Keratinocyte (primary cell): ENCODE measurements around the gene ADAM12. TPM values are rescaled to one million over a fixed set of nuclear protein-coding genes. Genes with fewer than 3 reads are reported as not detected.

ENCODE experiments used
- DNase-seq: peaks from one replicate; pipeline ENCODE4 v3.0.0-alpha.2; 2011; ENCODE audit warnings: low read depth, missing footprints, low spot score
- FAIRE-seq: peaks from 2 replicates; lab custom pipeline; 2011; peaks lifted over from hg19 to GRCh38; lab: Jason Lieb, UNC
- H2AFZ ChIP-seq: 2 replicates; pipeline ENCODE4 v1.6.0; 2012; ENCODE audit warnings: low read length, control low read depth, inconsistent platforms; ENCODE audit not compliant: control insufficient read depth
- H3K27ac ChIP-seq: 2 replicates; pipeline ENCODE4 v1.5.1; 2011; ENCODE audit warnings: low read length; ENCODE audit not compliant: control insufficient read depth, insufficient read depth
- H3K27me3 ChIP-seq: 3 replicates; pipeline ENCODE4 v1.6.0; 2011; ENCODE audit warnings: low read length; ENCODE audit not compliant: control insufficient read depth, insufficient read depth; ENCODE audit errors: extremely low read depth
- H3K36me3 ChIP-seq, 2 experiments: 2 replicates in 1 of 2; 3 replicates in 1 of 2; pipeline ENCODE4 v1.5.1; 2011; ENCODE audit warnings: low read length in 2 of 2, mild to moderate bottlenecking in 1 of 2; ENCODE audit not compliant: control insufficient read depth in 2 of 2, insufficient read depth in 2 of 2; ENCODE audit errors: extremely low read depth in 1 of 2
- H3K4me1 ChIP-seq: 3 replicates; pipeline ENCODE4 v1.5.1; 2011; ENCODE audit warnings: low read length; ENCODE audit not compliant: control insufficient read depth, insufficient read depth; ENCODE audit errors: extremely low read depth
- H3K4me2 ChIP-seq: 3 replicates; pipeline ENCODE4 v1.6.0; 2011; ENCODE audit warnings: low read depth, low read length; ENCODE audit not compliant: control insufficient read depth, insufficient read depth; ENCODE audit errors: extremely low read depth
- H3K4me3 ChIP-seq, 3 experiments: fragments of 200-600 bp in 1 of 3; sonication (generic) in 1 of 3; 2 replicates in 2 of 3; 3 replicates in 1 of 3; pipeline ENCODE4 v1.5.1; 2011 to 2016; ENCODE audit warnings: low read length in 3 of 3, mild to moderate bottlenecking in 3 of 3, control low read depth in 2 of 3, inconsistent platforms in 1 of 3, low read depth in 1 of 3, mixed read lengths in 1 of 3, mixed run types in 1 of 3, moderate library complexity in 1 of 3; ENCODE audit not compliant: control insufficient read depth in 2 of 3, insufficient read depth in 2 of 3; ENCODE audit errors: extremely low read depth in 1 of 3
- H3K79me2 ChIP-seq: 2 replicates; pipeline ENCODE4 v1.6.0; 2012; ENCODE audit warnings: low read length; ENCODE audit not compliant: control insufficient read depth, insufficient read depth
- H3K9ac ChIP-seq: 3 replicates; pipeline ENCODE4 v1.6.0; 2011; ENCODE audit warnings: low read length; ENCODE audit not compliant: control insufficient read depth, insufficient read depth; ENCODE audit errors: extremely low read depth
- H3K9me1 ChIP-seq: 3 replicates; pipeline ENCODE4 v1.6.0; 2011; ENCODE audit warnings: low read length; ENCODE audit not compliant: control insufficient read depth, insufficient read depth; ENCODE audit errors: extremely low read depth
- H3K9me3 ChIP-seq: 2 replicates; pipeline ENCODE4 v1.5.1; 2012; ENCODE audit warnings: low read depth, low read length; ENCODE audit not compliant: control insufficient read depth
- H4K20me1 ChIP-seq: 3 replicates; pipeline ENCODE4 v1.6.0; 2011; ENCODE audit warnings: low read length; ENCODE audit not compliant: control insufficient read depth, insufficient read depth; ENCODE audit errors: extremely low read depth
- CTCF ChIP-seq, 3 experiments: IDR thresholded peaks in 1 of 3; conservative IDR thresholded peaks in 1 of 3; optimal IDR thresholded peaks in 1 of 3; 2 replicates in 2 of 3; 3 replicates in 1 of 3; pipeline versions ENCODE3 to v1.5.1; 2011; ENCODE audit warnings: low read length in 3 of 3, mild to moderate bottlenecking in 3 of 3, moderate library complexity in 2 of 3, control low read depth in 1 of 3, inconsistent platforms in 1 of 3; ENCODE audit not compliant: insufficient read depth in 2 of 3; ENCODE audit errors: extremely low read depth in 1 of 3
- EZH2 ChIP-seq: IDR thresholded peaks from one replicate; pipeline ENCODE4 v1.6.1; 2012; ENCODE audit warnings: inconsistent platforms, mild to moderate bottlenecking, low read length, moderate library complexity
- dilution Hi-C: fragments of 300-500 bp; cut with MboI; formaldehyde crosslinking; loops from one replicate; pipeline ENCODE4 v1.7.0; 2020; ENCODE audit warnings: low sequenced_read_pairs; ENCODE audit not compliant: extremely low pct_ligation_motif_present
- polyA plus RNA-seq, 5 experiments: library from polyadenylated mRNA; depleted of rRNA in 3 of 5; stranded (reverse) in 3 of 5; stranded (forward) in 1 of 5; unstranded in 1 of 5; fragments of >200 nt; gene quantifications; 1 replicate in 1 of 5; 2 replicates in 3 of 5; 3 replicates in 1 of 5; pipeline versions ENCODE4 v1.2.1 to v1.2.3, GENCODE V29; 2011 to 2012; ENCODE audit warnings: missing spikeins in 2 of 5, low read depth in 1 of 5, low replicate concordance in 1 of 5

ADAM12 gene
- polyA plus RNA-seq, 1 donor (not counting 4 experiments of a cell fraction or from before 2014, with no cell fraction given) = 0.07 TPM

- Histone ChIP-seq H4K20me1 (no peaks in the 10 kb centered on the region), H3K9ac (no peak overlapping the region), H3K4me1 (peaks cover 8% of the 10 kb centered on the region), H3K36me3 (no peaks in the 10 kb centered on the region), H3K27me3 (no peaks in the 10 kb centered on the region), H3K27ac (peak overlapping the region; percentile 30), H3K9me3 (no peaks in the 10 kb centered on the region), H3K9me1 (no peaks in the 10 kb centered on the region), H3K4me3 (no peak overlapping the region), H2AFZ (no peak overlapping the region), H3K4me2 (peak overlapping the region; percentile 9), H3K79me2 (no peaks in the 10 kb centered on the region)
- dilution Hi-C loops = no loop called here
- FAIRE-seq (peak; percentile 85), DNase-seq (peak; percentile 61)
- TF ChIP-seq EZH2 = no peak
- peak in 1 of 3 experiments; percentile 26 for TF ChIP-seq CTCF (optimal IDR thresholded peaks at IDR 0.05 in 1 of 3, IDR thresholded peaks at IDR 0.05 in 1 of 3, conservative IDR thresholded peaks at IDR 0.05 in 1 of 3; ENCODE audit: extremely low read depth in 1 of 3, insufficient read depth in 2 of 3, low read length in 3 of 3)
Measured at GRCh38 chr10:126204320-126204719, 184.0 kb downstream of the ADAM12 start.

GRCh38 chr10:126203746-126204145 is 184.5 kb downstream of the ADAM12 start:
- Histone ChIP-seq H3K79me2 (no peaks in the 10 kb centered on the region), H3K27ac (no peak overlapping the region)
- no peak for FAIRE-seq

More at GRCh38 chr10:126203746-126204145, 184.5 kb downstream of the ADAM12 start:
- Histone ChIP-seq H3K36me3 (no peaks in the 10 kb centered on the region), H3K4me1 (peaks cover 8% of the 10 kb centered on the region), H3K9me1 (no peaks in the 10 kb centered on the region), H3K4me2 (no peak overlapping the region), H3K4me3 (no peak overlapping the region), H3K9ac (no peak overlapping the region), H2AFZ (no peak overlapping the region), H3K27me3 (no peaks in the 10 kb centered on the region), H4K20me1 (no peaks in the 10 kb centered on the region), H3K9me3 (no peaks in the 10 kb centered on the region)
- no peak for TF ChIP-seq EZH2
- no peak for TF ChIP-seq CTCF (optimal IDR thresholded peaks at IDR 0.05 in 1 of 3, IDR thresholded peaks at IDR 0.05 in 1 of 3, conservative IDR thresholded peaks at IDR 0.05 in 1 of 3; ENCODE audit: extremely low read depth in 1 of 3, insufficient read depth in 2 of 3, low read length in 3 of 3)
- DNase-seq = no peak
- dilution Hi-C loops = no loop called here
